Panc1 (cell line): ENCODE measurements around the gene ANO4.

Experiments used
- POLR2AphosphoS5 ChIP-seq: IDR thresholded peaks from 2 replicates; pipeline ENCODE4 v1.6.1; 2012; ENCODE audit warnings: mild to moderate bottlenecking, low read depth, low read length, moderate library complexity
- SIN3A ChIP-seq: IDR thresholded peaks from 2 replicates; pipeline ENCODE4 v1.6.1; 2012; ENCODE audit warnings: low read depth, mild to moderate bottlenecking, low read length, moderate library complexity, borderline replicate concordance; ENCODE audit not compliant: insufficient read depth
- TCF7L2 ChIP-seq: IDR thresholded peaks from 2 replicates; pipeline ENCODE4 v1.6.1; 2011; ENCODE audit warnings: mild to moderate bottlenecking, low read depth, low read length, inconsistent platforms
- TF ChIP-seq, protein P1 (sequence below): fragments of 450-650 bp; IDR thresholded peaks from 2 replicates; pipeline ENCODE4 v1.5.1; 2017; ENCODE audit warnings: mild to moderate bottlenecking
- TF ChIP-seq, protein P2 (sequence below), 2 experiments: IDR thresholded peaks; 2 replicates each; pipeline ENCODE4 v1.6.1; 2011 to 2012; ENCODE audit warnings: low read depth in 2 of 2, control low read depth in 1 of 2, low read length in 1 of 2, mild to moderate bottlenecking in 1 of 2, moderate library complexity in 1 of 2; ENCODE audit not compliant: insufficient read depth in 1 of 2

DNA sequence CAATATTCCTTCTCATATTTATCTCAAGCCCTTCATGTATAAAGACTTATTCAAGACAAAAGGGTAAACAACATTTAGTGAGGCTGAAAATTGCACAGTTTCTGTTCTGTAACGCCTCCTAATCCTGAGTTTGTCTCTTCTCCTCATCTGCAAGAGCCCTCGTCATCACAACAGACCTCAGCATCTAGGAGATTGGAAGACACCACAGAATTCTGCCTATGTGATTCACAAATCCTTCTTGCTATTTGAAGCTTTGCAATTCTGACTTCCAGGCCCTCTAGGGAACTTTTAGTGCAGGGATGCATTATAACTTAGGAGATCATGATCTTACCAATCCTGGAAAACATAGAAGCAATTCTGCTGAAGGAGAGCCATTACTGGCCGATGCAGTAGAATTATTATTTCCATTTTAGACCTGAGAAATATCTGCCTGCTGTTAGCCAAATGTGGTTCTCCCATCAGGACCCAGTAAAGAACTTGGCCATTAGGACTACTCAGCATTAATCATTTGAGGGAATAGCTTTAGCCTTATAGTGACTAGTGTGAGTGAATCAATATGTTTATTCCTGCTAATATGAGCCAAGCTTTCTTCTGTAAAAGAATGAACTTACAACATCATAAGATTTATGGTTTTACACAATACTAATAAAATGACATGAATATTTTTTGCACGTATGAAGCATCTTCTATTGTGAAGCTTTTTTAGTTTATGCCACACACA, 119.5 kb downstream of the ANO4 start:
- TF ChIP-seq, protein P1, sequence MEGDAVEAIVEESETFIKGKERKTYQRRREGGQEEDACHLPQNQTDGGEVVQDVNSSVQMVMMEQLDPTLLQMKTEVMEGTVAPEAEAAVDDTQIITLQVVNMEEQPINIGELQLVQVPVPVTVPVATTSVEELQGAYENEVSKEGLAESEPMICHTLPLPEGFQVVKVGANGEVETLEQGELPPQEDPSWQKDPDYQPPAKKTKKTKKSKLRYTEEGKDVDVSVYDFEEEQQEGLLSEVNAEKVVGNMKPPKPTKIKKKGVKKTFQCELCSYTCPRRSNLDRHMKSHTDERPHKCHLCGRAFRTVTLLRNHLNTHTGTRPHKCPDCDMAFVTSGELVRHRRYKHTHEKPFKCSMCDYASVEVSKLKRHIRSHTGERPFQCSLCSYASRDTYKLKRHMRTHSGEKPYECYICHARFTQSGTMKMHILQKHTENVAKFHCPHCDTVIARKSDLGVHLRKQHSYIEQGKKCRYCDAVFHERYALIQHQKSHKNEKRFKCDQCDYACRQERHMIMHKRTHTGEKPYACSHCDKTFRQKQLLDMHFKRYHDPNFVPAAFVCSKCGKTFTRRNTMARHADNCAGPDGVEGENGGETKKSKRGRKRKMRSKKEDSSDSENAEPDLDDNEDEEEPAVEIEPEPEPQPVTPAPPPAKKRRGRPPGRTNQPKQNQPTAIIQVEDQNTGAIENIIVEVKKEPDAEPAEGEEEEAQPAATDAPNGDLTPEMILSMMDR = no peak
- no peak for TF ChIP-seq POLR2AphosphoS5
- TF ChIP-seq TCF7L2 = no peak
- TF ChIP-seq, protein P2, sequence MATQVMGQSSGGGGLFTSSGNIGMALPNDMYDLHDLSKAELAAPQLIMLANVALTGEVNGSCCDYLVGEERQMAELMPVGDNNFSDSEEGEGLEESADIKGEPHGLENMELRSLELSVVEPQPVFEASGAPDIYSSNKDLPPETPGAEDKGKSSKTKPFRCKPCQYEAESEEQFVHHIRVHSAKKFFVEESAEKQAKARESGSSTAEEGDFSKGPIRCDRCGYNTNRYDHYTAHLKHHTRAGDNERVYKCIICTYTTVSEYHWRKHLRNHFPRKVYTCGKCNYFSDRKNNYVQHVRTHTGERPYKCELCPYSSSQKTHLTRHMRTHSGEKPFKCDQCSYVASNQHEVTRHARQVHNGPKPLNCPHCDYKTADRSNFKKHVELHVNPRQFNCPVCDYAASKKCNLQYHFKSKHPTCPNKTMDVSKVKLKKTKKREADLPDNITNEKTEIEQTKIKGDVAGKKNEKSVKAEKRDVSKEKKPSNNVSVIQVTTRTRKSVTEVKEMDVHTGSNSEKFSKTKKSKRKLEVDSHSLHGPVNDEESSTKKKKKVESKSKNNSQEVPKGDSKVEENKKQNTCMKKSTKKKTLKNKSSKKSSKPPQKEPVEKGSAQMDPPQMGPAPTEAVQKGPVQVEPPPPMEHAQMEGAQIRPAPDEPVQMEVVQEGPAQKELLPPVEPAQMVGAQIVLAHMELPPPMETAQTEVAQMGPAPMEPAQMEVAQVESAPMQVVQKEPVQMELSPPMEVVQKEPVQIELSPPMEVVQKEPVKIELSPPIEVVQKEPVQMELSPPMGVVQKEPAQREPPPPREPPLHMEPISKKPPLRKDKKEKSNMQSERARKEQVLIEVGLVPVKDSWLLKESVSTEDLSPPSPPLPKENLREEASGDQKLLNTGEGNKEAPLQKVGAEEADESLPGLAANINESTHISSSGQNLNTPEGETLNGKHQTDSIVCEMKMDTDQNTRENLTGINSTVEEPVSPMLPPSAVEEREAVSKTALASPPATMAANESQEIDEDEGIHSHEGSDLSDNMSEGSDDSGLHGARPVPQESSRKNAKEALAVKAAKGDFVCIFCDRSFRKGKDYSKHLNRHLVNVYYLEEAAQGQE (IDR thresholded peaks at IDR 0.05; ENCODE audit: insufficient read depth in 1 of 2, low read depth in 2 of 2, low read length in 1 of 2) = no peak
- TF ChIP-seq SIN3A = no peak
